Embryonic facial prominence (tissue), 1 donor: ENCODE data around the gene L2HGDH.
"Not testable (repeated sequence)": the region's sequence is repeated elsewhere in the genome, so short reads cannot be mapped to it uniquely, and the experiment has no call there.

Experiments
- DNase-seq: peaks from one replicate; pipeline ENCODE4 v3.0.0-alpha.2; 2016; ENCODE audit errors: extremely low spot score

The L2HGDH gene

GRCh38 chr14:50311972-50312733 is at the start of gene L2HGDH, which contains the start of gene DMAC2L:
TSS of gene L2HGDH (minus strand) at chr14:50312229. CDS start at chr14:50312150, 79 bp downstream.
TSS of gene DMAC2L (plus strand) at chr14:50312324. CDS start at chr14:50321488, 9,164 bp downstream.
- peak; percentile 81 for DNase-seq

GRCh38 chr14:50360851-50361250 is 48.8 kb upstream of the L2HGDH start:
- no peak for DNase-seq

DNA sequence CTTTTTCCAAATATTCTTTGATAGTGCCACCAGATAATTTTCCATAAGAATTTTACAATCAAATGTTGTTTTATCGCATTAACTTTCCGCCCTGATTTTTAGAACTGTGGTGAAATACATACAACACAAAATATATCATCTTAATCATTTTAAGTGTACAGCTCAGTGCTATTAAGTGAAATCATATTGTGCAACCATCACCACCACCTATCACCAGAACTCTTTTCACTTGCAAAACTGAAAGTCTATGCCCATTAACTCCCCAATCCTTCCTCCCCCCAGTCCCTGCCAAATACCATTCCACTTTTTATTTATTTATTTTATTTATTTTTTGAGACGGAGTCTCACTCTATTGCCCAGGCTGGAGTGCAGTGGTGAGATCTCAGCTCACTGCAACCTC is 48.1 kb upstream of the L2HGDH start:
- no peak for DNase-seq

DNA sequence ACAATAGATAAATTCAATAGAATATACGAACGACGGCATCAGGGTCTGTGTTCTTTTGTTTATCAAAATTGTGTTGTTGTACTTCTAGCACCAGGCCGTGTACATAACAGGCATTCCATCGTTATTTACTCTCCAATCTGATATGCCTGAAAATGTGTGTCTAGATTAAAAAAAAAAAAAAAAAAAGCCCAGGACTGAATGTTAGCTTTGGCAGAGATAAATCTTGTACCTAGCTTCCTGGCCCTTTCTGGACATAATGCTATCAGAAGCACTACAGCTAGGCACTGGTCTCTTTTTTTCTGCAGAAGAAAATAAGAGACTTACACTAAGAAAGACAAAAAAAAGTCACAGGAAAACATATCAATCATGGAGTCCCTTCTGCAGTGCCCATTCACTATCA is 47.6 kb upstream of the L2HGDH start:
- DNase-seq: no peak

DNA sequence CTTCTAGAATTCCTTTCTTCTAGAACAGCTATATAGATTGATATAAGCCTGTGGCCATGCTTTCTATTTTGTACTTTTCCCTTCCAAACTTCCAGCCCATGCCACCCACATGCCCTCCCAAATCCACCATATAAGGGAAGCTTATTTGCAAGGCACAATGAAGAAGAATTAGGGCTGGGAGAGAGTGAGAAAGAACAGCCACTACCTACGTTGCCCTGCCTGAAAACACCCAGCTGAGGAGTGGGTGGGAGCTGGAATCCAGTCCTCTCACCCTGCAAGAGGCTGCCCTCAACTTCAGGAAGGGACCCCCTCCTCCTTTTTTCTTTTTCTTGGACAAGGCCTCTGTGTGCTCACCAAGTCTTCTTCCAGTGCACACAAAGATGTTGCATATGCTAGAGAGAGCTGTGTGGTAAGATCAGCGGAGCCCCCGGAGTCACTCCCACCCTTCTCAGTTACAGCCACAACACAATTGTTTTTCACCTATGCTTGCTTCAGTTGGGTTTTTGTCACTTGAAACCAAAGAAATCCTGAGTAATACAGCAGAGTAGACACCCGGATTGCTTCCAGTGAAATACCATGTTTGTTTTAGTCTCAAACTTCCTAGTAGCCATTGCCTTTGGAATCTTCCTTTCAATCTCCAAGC is 45.8 kb upstream of the L2HGDH start:
- no peak for DNase-seq

DNA sequence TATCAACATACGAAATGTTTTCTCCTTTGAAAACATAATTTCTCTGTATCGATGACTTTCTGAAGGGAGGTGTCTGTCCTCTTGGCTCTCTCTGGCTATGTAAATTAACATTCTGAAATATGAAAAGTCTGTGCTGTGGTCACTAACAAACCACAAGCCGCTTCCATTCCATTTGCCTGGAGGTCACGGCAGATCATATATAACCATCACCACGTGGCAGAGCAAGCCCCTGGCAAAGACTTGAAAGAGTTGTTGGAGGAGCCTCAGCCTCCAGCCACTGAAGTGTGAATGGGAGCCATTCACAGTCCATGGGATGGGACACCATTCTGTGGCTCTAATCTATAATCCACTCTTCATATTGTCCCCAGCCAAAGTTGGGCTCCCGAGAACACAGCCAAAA is 45.1 kb upstream of the L2HGDH start:
- DNase-seq: no peak

DNA sequence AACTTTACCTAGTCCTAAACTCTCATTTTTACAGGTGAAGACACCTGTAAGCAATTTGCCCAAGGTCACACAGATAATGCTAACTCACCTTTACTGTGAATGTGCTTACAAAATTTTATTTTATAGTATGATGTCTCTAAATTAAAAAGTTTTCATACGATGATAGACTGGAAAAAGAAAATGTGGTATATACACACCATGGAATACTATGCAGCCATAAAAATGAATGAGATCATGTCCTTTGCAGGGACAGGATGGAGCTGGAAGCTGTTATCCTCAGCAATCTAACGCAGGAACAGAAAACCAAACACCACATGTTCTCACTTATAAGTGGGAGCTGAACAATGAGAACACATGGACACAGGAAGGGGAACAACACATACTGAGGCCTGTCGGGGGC is 44.3 kb upstream of the L2HGDH start:
- DNase-seq: not testable (repeated sequence)

- no peak for DNase-seq
Measured at GRCh38 chr14:50355692-50356091, 43.7 kb upstream of the L2HGDH start.

- peak; percentile 25 for DNase-seq
Measured at GRCh38 chr14:50354527-50354926, 42.5 kb upstream of the L2HGDH start.

DNA sequence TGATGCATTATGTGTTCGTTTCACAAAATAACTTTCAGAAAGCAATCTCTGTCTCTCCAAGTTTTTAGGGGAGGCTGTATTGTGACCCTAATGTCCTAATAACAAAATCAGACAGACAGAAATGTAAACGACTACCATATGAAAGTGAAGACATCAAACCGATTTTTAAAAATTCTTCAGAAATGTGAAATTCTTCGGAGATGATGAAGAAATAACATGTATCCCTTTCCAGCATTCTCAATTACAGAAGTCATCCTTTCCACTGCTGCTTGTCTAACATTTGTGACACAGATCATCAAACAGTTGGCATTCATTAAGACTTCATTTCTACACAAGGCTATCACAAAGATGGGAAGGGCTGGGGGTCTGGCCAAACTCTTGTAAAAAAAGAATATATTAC is 41.1 kb upstream of the L2HGDH start:
- no peak for DNase-seq

- no peak for DNase-seq
Measured at GRCh38 chr14:50352584-50352983, 40.6 kb upstream of the L2HGDH start.

DNA sequence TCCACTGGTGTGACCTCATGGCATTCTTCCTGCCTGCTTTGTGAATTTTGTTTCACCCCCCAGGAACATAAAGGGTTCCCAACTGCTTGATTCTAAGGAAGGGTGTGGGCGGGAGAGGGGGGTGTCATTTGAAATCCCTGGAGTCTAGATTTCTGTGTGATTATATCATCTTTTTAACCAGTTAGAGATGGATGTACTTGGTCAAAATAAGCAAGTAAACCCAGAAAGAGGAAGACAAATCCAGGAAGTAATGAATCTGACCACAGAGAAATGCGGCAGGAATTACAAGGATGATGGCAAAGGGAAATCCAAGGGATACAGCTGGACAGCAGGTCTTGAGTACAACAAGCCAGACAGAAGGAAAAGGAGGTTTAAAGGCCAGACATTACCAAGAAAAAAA is 38.9 kb upstream of the L2HGDH start:
- no peak for DNase-seq

- DNase-seq: no peak
Measured at GRCh38 chr14:50348933-50349332, 36.9 kb upstream of the L2HGDH start.

GRCh38 chr14:50347521-50347920 is 35.5 kb upstream of the L2HGDH start:
- no peak for DNase-seq

DNA sequence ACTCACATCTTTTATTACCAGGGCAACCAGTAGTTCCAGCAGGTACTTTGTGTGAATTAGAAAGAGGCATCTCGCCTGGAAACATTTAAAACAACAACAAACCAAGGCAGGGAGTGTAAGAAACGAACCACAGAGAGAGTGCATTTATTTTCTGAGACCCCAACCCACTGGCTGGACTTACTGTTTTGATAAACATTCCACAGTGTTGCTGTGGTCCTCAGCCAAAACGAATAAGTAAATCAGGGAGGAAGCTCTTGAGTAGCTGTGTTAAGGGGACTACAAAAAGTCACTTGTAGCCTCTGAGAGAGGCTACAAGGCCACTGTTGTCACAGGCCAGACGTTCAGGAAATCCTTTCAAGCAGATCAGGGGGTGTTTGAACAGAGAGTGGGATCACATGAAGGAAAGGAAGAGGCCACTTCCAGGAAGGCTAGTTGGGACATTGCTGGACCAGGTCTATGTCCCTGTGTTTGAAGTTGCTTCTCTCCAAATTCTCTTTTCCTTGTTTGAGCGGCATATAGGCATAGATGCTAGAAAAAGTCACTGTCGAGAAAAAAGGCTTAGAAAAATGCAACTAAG is 33.9 kb upstream of the L2HGDH start:
- DNase-seq: no peak

- DNase-seq: no peak
Measured at GRCh38 chr14:50344876-50345563, 33.0 kb upstream of the L2HGDH start.

DNA sequence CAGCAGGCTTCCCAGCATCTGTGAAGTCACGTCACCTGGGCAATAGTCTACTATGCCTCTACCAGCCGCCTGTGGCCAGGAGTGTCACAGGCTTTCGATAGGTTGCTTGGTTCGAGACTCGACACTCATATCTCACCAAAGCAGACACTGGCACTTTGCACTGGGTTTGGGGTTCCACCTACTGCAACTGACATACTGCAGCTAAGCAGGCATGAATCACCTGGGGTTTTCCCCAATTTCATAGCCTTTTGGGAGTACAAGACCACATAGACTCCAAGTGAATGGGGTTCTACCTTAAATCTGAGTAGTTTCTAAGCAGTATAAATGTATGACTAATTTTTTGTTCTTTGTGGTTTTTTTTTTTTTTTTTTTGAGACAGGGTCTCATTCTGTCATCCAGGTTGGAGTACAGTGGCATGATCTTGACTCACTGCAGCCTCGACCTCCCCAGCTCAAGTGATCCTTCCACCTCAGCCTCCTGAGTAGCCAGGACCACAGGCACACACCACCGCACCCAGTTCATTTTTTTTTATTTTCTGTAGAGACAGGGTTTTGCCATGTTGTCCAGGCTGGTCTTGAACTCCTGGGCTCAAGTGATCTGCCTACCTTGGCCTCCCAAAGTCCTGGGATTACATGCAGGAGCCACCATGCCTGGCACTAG is 32.2 kb upstream of the L2HGDH start:
- DNase-seq: no peak

DNA sequence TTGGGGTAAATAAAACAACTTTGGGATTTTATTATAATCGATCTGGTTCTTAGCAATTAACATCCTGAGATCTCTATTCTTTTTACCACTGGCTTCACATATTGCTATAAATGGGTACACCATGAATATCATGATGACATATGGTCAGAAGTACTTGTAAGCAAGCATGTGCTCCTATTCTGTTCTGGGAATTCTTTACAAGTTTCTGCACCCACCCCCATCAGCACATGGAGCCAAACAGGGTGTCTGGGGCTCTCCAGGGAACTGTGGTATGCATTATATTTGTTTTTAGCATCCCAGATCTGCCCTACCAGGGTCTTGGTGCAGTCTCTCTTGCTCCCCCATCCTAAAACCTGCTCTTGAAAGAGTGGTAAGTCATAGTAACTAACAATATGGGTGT is 31.4 kb upstream of the L2HGDH start:
- DNase-seq: no peak

DNA sequence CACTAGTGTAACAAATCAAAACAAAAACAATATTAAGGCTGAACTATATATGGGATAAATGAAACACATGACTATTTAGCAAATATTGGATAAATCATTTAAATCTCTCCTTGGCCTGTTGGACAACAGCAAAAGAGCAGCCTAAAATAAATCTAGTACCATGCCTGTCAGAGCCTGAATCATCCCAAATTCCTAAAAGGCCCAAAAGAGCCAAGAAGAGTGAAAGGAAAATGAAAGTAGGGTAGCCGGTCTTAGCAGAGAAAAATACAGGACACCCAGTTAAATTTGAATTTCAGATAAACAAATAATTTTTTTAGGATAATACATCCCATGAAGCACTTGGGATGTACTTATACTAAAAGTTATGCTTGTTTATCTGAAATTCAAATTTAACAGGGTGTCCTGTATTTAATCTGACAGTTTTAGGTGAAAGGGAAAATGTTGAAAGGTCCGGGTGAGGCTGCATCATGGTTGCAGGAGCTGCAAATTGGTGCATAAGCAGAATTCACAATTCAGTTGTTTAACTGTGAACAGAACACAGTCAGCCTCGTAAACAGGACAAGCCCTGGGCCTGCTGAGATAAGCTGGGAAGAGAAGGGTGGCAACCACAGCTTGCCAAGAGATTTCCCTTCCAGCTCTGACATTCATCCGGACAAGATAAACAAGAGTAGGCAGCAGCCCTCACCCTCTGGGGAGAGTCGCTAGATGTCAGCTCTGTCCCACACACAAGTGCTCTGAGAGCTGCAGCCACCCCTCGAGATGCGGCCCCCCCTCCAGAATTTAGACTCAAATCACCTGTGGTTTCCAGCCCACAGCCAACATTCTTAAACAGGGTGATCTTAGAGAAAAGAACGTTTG is 30.4 kb upstream of the L2HGDH start:
- DNase-seq: no peak

DNA sequence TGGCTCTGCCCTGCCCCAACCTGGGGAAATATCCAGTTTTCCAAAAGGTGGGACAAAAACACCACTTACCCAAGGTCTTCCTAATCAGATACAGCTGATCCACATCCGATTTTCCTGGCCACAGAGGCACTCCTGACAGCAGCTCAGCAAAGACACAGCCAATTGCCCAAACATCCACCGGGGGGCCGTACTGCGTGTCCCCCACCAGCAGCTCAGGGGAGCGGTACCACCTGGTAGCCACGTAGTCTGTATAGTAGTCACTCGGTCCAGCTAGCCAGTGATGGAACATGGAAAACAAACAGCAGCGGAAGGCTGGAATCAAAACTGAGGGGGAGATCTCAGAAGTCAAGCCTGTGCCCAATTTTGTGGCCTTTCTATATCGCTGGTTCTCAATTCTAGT is 28.9 kb upstream of the L2HGDH start:
- no peak for DNase-seq

- DNase-seq: no peak
Measured at GRCh38 chr14:50340045-50340444, 28.0 kb upstream of the L2HGDH start.
